SK-N-SH treated with all-trans-retinoic acid at 6 μM for 48 hours (cell line): ENCODE data around the gene ANKRD11.

Experiments
- ARNTL ChIP-seq: fragments of 450-650 bp; formaldehyde crosslinking; IDR thresholded peaks from 2 replicates; pipeline ENCODE4 v1.5.0; 2020; ENCODE audit warnings: low read depth, mild to moderate bottlenecking, moderate library complexity, borderline replicate concordance
- TF ChIP-seq, protein P1 (sequence below): fragments of 250-450 bp; sonication (Bioruptor Pico); IDR thresholded peaks from 2 replicates; pipeline ENCODE4 v1.5.1; 2021; ENCODE audit warnings: mild to moderate bottlenecking, moderate library complexity

DNA sequence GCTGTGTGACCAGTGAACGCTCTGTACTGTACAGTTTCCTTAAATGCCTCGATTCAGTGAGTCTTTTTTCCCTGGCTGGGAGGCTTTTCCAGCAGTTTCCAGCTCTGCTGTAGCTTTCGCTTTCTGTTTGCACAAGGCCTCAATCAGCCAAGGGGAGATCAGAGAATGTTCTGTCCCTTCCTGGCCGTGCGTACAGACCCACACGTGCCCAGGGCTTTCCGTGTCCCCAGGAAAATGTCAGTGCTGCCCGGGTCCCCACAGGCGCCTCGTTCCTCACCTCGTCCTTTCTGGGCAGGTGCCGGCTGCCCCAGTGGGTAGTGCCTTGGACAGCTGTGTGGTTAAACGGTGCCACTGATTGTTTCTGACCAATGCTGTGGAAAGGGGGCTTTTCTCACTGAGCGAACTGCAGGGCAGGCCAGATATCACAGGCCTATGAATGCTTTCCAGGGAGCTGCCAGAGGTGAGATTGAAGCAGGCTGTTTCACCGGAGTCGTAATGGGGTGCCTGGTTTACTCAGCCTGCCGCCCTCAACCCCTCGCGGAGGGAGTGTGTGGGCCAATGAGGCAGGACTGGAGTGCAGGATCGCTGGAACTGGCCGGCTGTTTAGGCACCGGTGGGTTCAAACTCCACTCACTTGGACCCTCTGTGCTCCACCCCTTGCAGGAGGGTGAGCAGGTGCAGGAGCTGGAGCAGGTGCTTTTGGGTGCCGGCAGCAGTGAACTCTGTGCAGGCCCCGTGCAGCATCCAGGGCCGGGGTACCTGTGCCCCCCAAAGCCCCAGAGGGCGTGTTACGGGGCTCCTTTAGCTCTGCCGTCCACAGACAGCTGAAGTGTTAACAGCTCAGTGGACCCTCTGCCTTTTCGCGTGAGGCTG is 228.4 kb downstream of the ANKRD11 start:
- TF ChIP-seq, protein P1, sequence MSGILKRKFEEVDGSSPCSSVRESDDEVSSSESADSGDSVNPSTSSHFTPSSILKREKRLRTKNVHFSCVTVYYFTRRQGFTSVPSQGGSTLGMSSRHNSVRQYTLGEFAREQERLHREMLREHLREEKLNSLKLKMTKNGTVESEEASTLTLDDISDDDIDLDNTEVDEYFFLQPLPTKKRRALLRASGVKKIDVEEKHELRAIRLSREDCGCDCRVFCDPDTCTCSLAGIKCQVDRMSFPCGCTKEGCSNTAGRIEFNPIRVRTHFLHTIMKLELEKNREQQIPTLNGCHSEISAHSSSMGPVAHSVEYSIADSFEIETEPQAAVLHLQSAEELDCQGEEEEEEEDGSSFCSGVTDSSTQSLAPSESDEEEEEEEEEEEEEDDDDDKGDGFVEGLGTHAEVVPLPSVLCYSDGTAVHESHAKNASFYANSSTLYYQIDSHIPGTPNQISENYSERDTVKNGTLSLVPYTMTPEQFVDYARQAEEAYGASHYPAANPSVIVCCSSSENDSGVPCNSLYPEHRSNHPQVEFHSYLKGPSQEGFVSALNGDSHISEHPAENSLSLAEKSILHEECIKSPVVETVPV (CRISPR knock-in tag): no peak
- TF ChIP-seq ARNTL (CRISPR knock-in tag): no peak
